HepG2 (cell line): Measurements from ENCODE around the gene FANCM. TPM values are rescaled to one million over a fixed set of nuclear protein-coding genes. Genes with fewer than 3 reads are reported as not detected.

ENCODE experiments used
- ATAC-seq: fragments of 200-7000 bp; cut with Tn5 transposase; 3 replicates; pipeline ENCODE4 v1.9.1; 2020; ENCODE audit warnings: mild to moderate bottlenecking, moderate library complexity
- BruUV-seq: library from RNA; stranded (reverse); fragments of 400-500 nt; replicated peaks from 2 replicates; lab custom pipeline; 2021; lab: Mats Ljungman, UMichigan
- CTCF ChIA-PET: fragments of 300-600 bp; formaldehyde crosslinking; extraction: SDS; loops from one replicate; lab custom pipeline; 2021; ENCODE audit warnings: low total read pairs, inconsistent platforms, low intra/inter-chr PET ratio; lab: Yijun Ruan, JAX
- POLR2A ChIA-PET: fragments of 350-600 bp; sonication (Branson Sonifier 250); formaldehyde crosslinking; loops from one replicate; lab custom pipeline; 2020; ENCODE audit warnings: antibody characterized with exemption, inconsistent platforms; lab: Yijun Ruan, JAX
- DNase-seq: peaks from one replicate; pipeline ENCODE4 v3.0.0-alpha.2; 2015; ENCODE audit warnings: low spot score
- FAIRE-seq: peaks from 3 replicates; lab custom pipeline; 2011; peaks lifted over from hg19 to GRCh38; lab: Jason Lieb, UNC
- H2AFZ ChIP-seq: one replicate; pipeline ENCODE4 v1.6.1; 2011; ENCODE audit warnings: low read length, inconsistent platforms
- H3K27ac ChIP-seq: fragments of 300-600 bp; 3 replicates; pipeline ENCODE4 v1.8.0; 2011; ENCODE audit warnings: mixed run types, mild to moderate bottlenecking, mixed read lengths, low read length, inconsistent platforms; ENCODE audit not compliant: insufficient read depth; ENCODE audit errors: extremely low read length
- H3K27me3 ChIP-seq, 2 experiments: fragments of 200-600 bp in 1 of 2; 2 replicates in 1 of 2; 3 replicates in 1 of 2; pipeline versions ENCODE4 v1.6.0 to v1.8.0; 2011; ENCODE audit warnings: low read length in 2 of 2, mild to moderate bottlenecking in 2 of 2, moderate library complexity in 2 of 2, inconsistent platforms in 1 of 2; ENCODE audit not compliant: insufficient read depth in 2 of 2, control insufficient read depth in 1 of 2
- H3K36me3 ChIP-seq, 2 experiments: fragments of 200-600 bp in 1 of 2; replicated peaks in 1 of 2; 2 replicates in 1 of 2; 3 replicates in 1 of 2; pipeline versions ENCODE4 v1.5.1 to v1.8.0; 2011; ENCODE audit warnings: low read length in 2 of 2, inconsistent platforms in 1 of 2; ENCODE audit not compliant: insufficient read depth in 2 of 2, control insufficient read depth in 1 of 2
- H3K4me1 ChIP-seq: 2 replicates; pipeline ENCODE4 v1.5.1; 2012; ENCODE audit warnings: low read length, inconsistent platforms; ENCODE audit not compliant: insufficient read depth
- H3K4me2 ChIP-seq: 2 replicates; pipeline ENCODE4 v1.6.0; 2011; ENCODE audit warnings: low read depth, low read length, inconsistent platforms
- H3K4me3 ChIP-seq, 3 experiments: fragments of 200-600 bp in 1 of 3; sonication (generic), shearing (Covaris generic) in 1 of 3; replicated peaks in 1 of 3; 2 replicates each; pipeline ENCODE4 v1.5.1; 2011 to 2016; ENCODE audit warnings: low read length in 3 of 3, inconsistent platforms in 2 of 3, low read depth in 2 of 3, mild to moderate bottlenecking in 2 of 3, control low read depth in 1 of 3, mixed read lengths in 1 of 3; ENCODE audit not compliant: insufficient read depth in 1 of 3
- H3K79me2 ChIP-seq: one replicate; pipeline ENCODE4 v1.6.1; 2011; ENCODE audit warnings: low read length, inconsistent platforms; ENCODE audit not compliant: insufficient read depth
- H3K9ac ChIP-seq: 2 replicates; pipeline ENCODE4 v1.6.0; 2011; ENCODE audit warnings: mild to moderate bottlenecking, low read depth, low read length, inconsistent platforms; ENCODE audit not compliant: insufficient read depth
- H3K9me3 ChIP-seq: 2 replicates; pipeline ENCODE4 v1.5.1; 2012; ENCODE audit warnings: mild to moderate bottlenecking, low read length
- H4K20me1 ChIP-seq: 2 replicates; pipeline ENCODE4 v1.6.0; 2011; ENCODE audit warnings: inconsistent platforms, mild to moderate bottlenecking, low read length, moderate library complexity; ENCODE audit not compliant: insufficient read depth
- EHMT2 ChIP-seq: fragments of 200-600 bp; sonication (generic); IDR thresholded peaks from 2 replicates; pipeline ENCODE4 v1.7.0; 2017; ENCODE audit warnings: antibody characterized with exemption, low read depth, low read length, borderline replicate concordance
- FOXA3 ChIP-seq: IDR thresholded peaks from 2 replicates; pipeline ENCODE4 v1.6.1; 2016; ENCODE audit warnings: missing genetic modification reagents, missing compliant biosample characterization
- GPN1 ChIP-seq: sonication (generic); formaldehyde crosslinking; IDR thresholded peaks from 2 replicates; pipeline ENCODE4 v1.5.1; 2020; ENCODE audit warnings: missing genetic modification reagents, borderline replicate concordance
- NPAS2 ChIP-seq: sonication (generic); formaldehyde crosslinking; IDR thresholded peaks from 2 replicates; pipeline ENCODE4 v1.8.0; 2022; ENCODE audit warnings: mild to moderate bottlenecking, missing genetic modification reagents, borderline replicate concordance
- ONECUT2 ChIP-seq: sonication (generic); formaldehyde crosslinking; IDR thresholded peaks from 2 replicates; pipeline ENCODE4 v1.4.0; 2020; ENCODE audit warnings: missing genetic modification reagents
- RBM22 ChIP-seq: fragments of 200-400 bp; formaldehyde crosslinking; optimal IDR thresholded peaks from 2 replicates; pipeline ENCODE3; 2017; ENCODE audit warnings: mild to moderate bottlenecking, low read length, moderate library complexity
- ZNF337 ChIP-seq: sonication (generic); formaldehyde crosslinking; IDR thresholded peaks from 2 replicates; pipeline ENCODE4 v1.5.1; 2020; ENCODE audit warnings: missing genetic modification reagents, low read depth, mild to moderate bottlenecking, borderline replicate concordance
- ZNF33A ChIP-seq: sonication (generic); formaldehyde crosslinking; IDR thresholded peaks from 2 replicates; pipeline ENCODE4 v1.5.1; 2020; ENCODE audit warnings: missing genetic modification reagents, mild to moderate bottlenecking, moderate library complexity, borderline replicate concordance
- ZNF501 ChIP-seq: sonication (generic); formaldehyde crosslinking; IDR thresholded peaks from 2 replicates; pipeline ENCODE4 v1.5.1; 2020; ENCODE audit warnings: mild to moderate bottlenecking, moderate library complexity, missing genetic modification reagents
- ZNF746 ChIP-seq: sonication (generic); formaldehyde crosslinking; IDR thresholded peaks from 2 replicates; pipeline ENCODE4 v1.8.0; 2022; ENCODE audit warnings: mild to moderate bottlenecking, missing genetic modification reagents
- WGBS: methylation state at CpG from one replicate; pipeline ENCODE4 v1.1.6; 2017; ENCODE audit warnings: low lambda C conversion rate; 5-methylcytosine and 5-hydroxymethylcytosine counted together
- in situ Hi-C: cut with HindIII; loops from 2 replicates; pipeline ENCODE4 v1.10.0; 2017; ENCODE audit warnings: low pct_unique_long_range_greater_than_20kb; ENCODE audit not compliant: extremely low pct_ligation_motif_present
- intact Hi-C: fragments of 100-400 bp; cut with micrococcal nuclease; formaldehyde crosslinking; loops from one replicate; pipeline ENCODE4 v1.10.0; 2022; ENCODE audit not compliant: unreplicated experiment
- polyA plus RNA-seq, 8 experiments: library from polyadenylated mRNA; depleted of rRNA in 3 of 8; stranded (reverse) in 7 of 8; unstranded in 1 of 8; fragments of >200 nt; fragmentation: Illumina TruSeq in 4 of 8; extraction: Trizol in 4 of 8; gene quantifications; 2 replicates each; pipeline versions ENCODE4 v1.2.1 to v1.2.3, GENCODE V29; 2011 to 2016; ENCODE audit warnings: low read depth in 4 of 8, missing spikeins in 1 of 8, mixed read lengths in 1 of 8; ENCODE audit not compliant: insufficient read depth in 1 of 8
- total RNA-seq, 5 experiments: library from RNA; depleted of rRNA; stranded (reverse); fragments of >200 nt; fragmentation: Illumina TruSeq; extraction: Trizol; gene quantifications; 2 replicates each; pipeline ENCODE4 v1.2.3, GENCODE V29; 2016; ENCODE audit warnings: low read depth in 1 of 5
- TF ChIP-seq, protein P1 (sequence below): sonication (generic); formaldehyde crosslinking; IDR thresholded peaks from 2 replicates; pipeline ENCODE4 v1.5.1; 2020; ENCODE audit warnings: missing genetic modification reagents, mild to moderate bottlenecking, borderline replicate concordance

Gene FANCM
- total and polyA plus RNA-seq, 2 of the 13 experiments (the other 11 are each of a cell fraction or from before 2014, with no cell fraction given) = 2.6 to 10.4 TPM

DNA sequence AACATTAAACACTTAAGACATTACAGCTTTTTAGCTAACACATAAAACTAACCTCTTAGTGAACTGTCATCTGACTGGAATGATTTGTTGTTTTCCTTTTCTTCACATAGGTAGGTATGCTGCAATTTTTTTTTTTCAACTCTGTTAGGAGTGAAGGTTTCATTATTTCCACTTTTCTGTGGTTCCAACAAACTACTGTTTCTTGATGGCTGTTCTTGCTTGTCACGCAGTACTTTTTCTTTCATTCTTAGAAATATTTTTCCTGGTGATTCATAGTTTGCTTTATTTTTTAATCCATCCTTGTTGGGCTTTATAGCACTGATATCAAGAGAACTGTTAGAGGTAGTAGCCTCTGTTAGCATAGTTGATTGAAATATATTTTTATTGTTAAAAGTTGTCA lies 111.0 kb downstream of the FANCM start:
- ChIA-PET POLR2A (interaction anchor here (1.3 kb wide), 1 partner anchor 350 kb away, joined by 3 read pairs; a partner anchor contains a TSS), CTCF (no interaction called here)
- H4K20me1 ChIP-seq = no peaks in the 10 kb centered on the region
- no peak overlapping the region for H3K4me2 ChIP-seq
- intact Hi-C loops (no loop called here), in situ Hi-C loops (no loop called here)
- H3K4me3 ChIP-seq = no peak overlapping the region
- H3K79me2 ChIP-seq = peaks cover 94% of the 10 kb centered on the region
- no peak for FAIRE-seq
- 97% methylated on average over 1 of the region's 1 CpG for whole genome bisulfite sequencing
- no peak for DNase-seq
- H3K27ac ChIP-seq = no peak overlapping the region
- H3K27me3 ChIP-seq = no peaks in the 10 kb centered on the region
- H2AFZ ChIP-seq = no peak overlapping the region
- peaks cover 0 to 11% of the 10 kb centered on the region in 2 experiments; a peak in 1 of 5 replicates for H3K36me3 ChIP-seq
- H3K4me1 ChIP-seq = peaks cover 39% of the 10 kb centered on the region
- TF ChIP-seq NPAS2 (CRISPR knock-in tag) (no peak), ZNF337 (CRISPR knock-in tag) (no peak), ONECUT2 (CRISPR knock-in tag) (no peak), ZNF33A (CRISPR knock-in tag) (no peak), ZNF501 (no peak), GPN1 (CRISPR knock-in tag) (no peak), EHMT2 (no peak), RBM22 (no peak), FOXA3 (no peak), ZNF746 (CRISPR knock-in tag) (no peak)
- TF ChIP-seq, protein P1, sequence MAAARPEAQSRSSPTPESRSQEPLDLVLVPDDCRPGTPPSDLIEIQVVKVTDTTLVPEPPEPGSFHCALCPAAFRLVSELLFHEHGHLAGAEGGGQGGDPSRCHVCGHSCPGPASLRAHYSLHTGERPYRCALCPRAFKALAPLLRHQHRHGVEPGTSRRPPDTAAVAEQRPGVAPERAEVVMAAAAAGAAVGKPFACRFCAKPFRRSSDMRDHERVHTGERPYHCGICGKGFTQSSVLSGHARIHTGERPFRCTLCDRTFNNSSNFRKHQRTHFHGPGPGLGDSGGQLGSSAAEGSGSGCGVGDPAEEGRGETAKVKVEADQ = no peak
- no peaks in the 10 kb centered on the region for H3K9me3 ChIP-seq
- BruUV-seq = no TSS peak
- no peak for ATAC-seq
- H3K9ac ChIP-seq = no peak overlapping the region
